AG04449 (cell line): Measurements from ENCODE around the gene ACP2.

Experiments
- CTCF ChIA-PET: fragments of 350-600 bp; formaldehyde crosslinking; extraction: SDS; loops from one replicate; lab custom pipeline; 2021; ENCODE audit warnings: antibody characterized with exemption; lab: Yijun Ruan, JAX
- POLR2A ChIA-PET: fragments of 400-600, 350-600 bp; formaldehyde crosslinking; extraction: SDS; loops from one replicate; lab custom pipeline; 2020; ENCODE audit warnings: antibody characterized with exemption, inconsistent platforms; lab: Yijun Ruan, JAX
- DNase-seq: peaks from one replicate; pipeline ENCODE4 v3.0.0-alpha.2; 2010; ENCODE audit warnings: low read depth, low spot score
- H3K4me3 ChIP-seq: 2 replicates; pipeline ENCODE4 v1.5.1; 2011; ENCODE audit warnings: low read depth, mild to moderate bottlenecking, control low read depth, low read length
- CTCF ChIP-seq: IDR thresholded peaks from one replicate; pipeline ENCODE4 v1.5.1; 2011; ENCODE audit warnings: mild to moderate bottlenecking, moderate library complexity, low read length, control low read depth, inconsistent platforms; ENCODE audit not compliant: insufficient read depth; ENCODE audit errors: missing control alignments

Gene ACP2

GRCh38 chr11:47253660-47254059, 5.0 kb upstream of the ACP2 start:
- CTCF ChIA-PET: interaction anchor here (2.3 to 2.4 kb wide), 2 partner anchors 11 to 75 kb away, joined by 10 to 12 read pairs; no protein-coding TSS in a partner anchor

GRCh38 chr11:47251751-47252150, 3.1 kb upstream of the ACP2 start:
- POLR2A ChIA-PET: interaction anchor here (0.6 kb wide), 1 partner anchor 39 kb away, joined by 3 read pairs; no protein-coding TSS in a partner anchor
- CTCF ChIA-PET: interaction anchor here (0.7 kb wide), 1 partner anchor 8 kb away, joined by 3 read pairs; no protein-coding TSS in a partner anchor
- no peak for TF ChIP-seq CTCF
- no peak overlapping the region for H3K4me3 ChIP-seq
- no peak for DNase-seq

More at GRCh38 chr11:47253660-47254059, 5.0 kb upstream of the ACP2 start:
- POLR2A ChIA-PET: no interaction called here
- no peak for TF ChIP-seq CTCF
- no peak for DNase-seq
- H3K4me3 ChIP-seq: no peak overlapping the region

GRCh38 chr11:47249378-47249715, 733 bp upstream of the ACP2 start:
- ChIA-PET POLR2A (interaction anchor here (1.3 to 2.2 kb wide), 5 partner anchors 12 to 167 kb away, joined by 3 to 14 read pairs (median 5); no protein-coding TSS in a partner anchor), CTCF (interaction anchor here (0.7 to 7.0 kb wide), 8 partner anchors 9 to 100 kb away, joined by 3 to 55 read pairs (median 6); partner anchors contain the start of genes ARFGAP2 and NR1H3)
- no peak for DNase-seq
- H3K4me3 ChIP-seq: peak overlapping the region; percentile 72
- TF ChIP-seq CTCF: no peak

- CTCF ChIA-PET: interaction anchor here (0.9 to 7.0 kb wide), 13 partner anchors 10 to 126 kb away, joined by 3 to 55 read pairs (median 5); partner anchors contain the start of genes NR1H3 and PACSIN3
- DNase-seq: no peak
- H3K4me3 ChIP-seq: peak overlapping the region; percentile 72
- POLR2A ChIA-PET: interaction anchor here (0.7 to 2.2 kb wide), 15 partner anchors 10 to 168 kb away, joined by 3 to 14 read pairs (median 5); partner anchors contain the start of gene NR1H3
- no peak for TF ChIP-seq CTCF
These were observed 330 bp downstream of the ACP2 start for GRCh38 chr11:47248304-47248663.

GRCh38 chr11:47247502-47247901, 1.1 kb downstream of the ACP2 start:
- ChIA-PET POLR2A (interaction anchor here (1.4 to 2.2 kb wide), 7 partner anchors 10 to 168 kb away, joined by 3 to 14 read pairs (median 6); no protein-coding TSS in a partner anchor), CTCF (interaction anchor here (0.8 to 7.0 kb wide), 6 partner anchors 8 to 107 kb away, joined by 4 to 55 read pairs (median 6); partner anchors contain the start of gene NR1H3)
- no peak for TF ChIP-seq CTCF
- peak overlapping the region; percentile 72; the same call in 1 of the 2 replicates for H3K4me3 ChIP-seq
- no peak for DNase-seq

GRCh38 chr11:47245611-47246357, 2.8 kb downstream of the ACP2 start:
- DNase-seq: no peak
- CTCF ChIA-PET: interaction anchor here (1.1 to 7.0 kb wide), 5 partner anchors 9 to 128 kb away, joined by 3 to 55 read pairs (median 7); partner anchors contain the start of gene NR1H3
- H3K4me3 ChIP-seq: no peak overlapping the region
- TF ChIP-seq CTCF: no peak
- POLR2A ChIA-PET: no interaction called here
